ENCODE data around the gene VTI1B. TPM values are rescaled to one million over a fixed set of nuclear protein-coding genes. Genes with fewer than 3 reads are reported as not detected.

Gene VTI1B
- total RNA-seq, 1 experiment from 2014 or later = 57.5 TPM

DNA sequence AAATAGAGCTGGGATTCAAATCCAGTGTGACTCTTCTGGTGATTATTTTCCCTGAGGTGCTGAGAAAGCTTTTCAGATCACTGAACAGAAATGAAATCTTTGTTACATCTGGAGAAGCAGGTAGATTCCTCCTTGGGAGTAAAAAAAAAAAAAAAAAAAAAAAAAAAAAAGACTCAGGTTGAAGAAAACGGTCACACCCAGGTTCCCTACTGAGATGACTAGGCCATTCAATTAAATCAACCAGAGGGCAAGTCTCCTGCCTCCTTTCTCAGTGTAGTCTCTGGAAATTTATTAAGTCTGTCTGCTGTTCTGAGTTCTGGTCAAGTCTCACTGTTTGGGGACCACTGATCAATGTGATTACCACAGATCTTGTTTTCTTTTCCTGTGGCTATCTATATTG, 30.7 kb downstream of the VTI1B start:
- CTCF ChIA-PET = interaction anchor here (0.6 to 1.9 kb wide), 6 partner anchors 9 to 59 kb away, joined by 3 to 14 read pairs (median 6); no protein-coding TSS in a partner anchor
- POLR2A ChIA-PET = interaction anchor here (0.6 to 1.5 kb wide), 10 partner anchors 8 to 61 kb away, joined by 3 to 7 read pairs (median 3); partner anchors contain the start of genes ARG2, PIGH and RDH11
- no TSS peak for BruUV-seq (replicated peaks)
- DNase-seq (ENCODE audit: unreplicated experiment) = no peak
- intact Hi-C loops (cut with micrococcal nuclease) = no loop called here
- Mint-ChIP-seq H3K4me3 (ENCODE audit: unreplicated experiment) (no peak overlapping the region), H3K9me3 (ENCODE audit: unreplicated experiment) (no peaks in the 10 kb centered on the region), H3K36me3 (ENCODE audit: insufficient read depth, unreplicated experiment) (peaks cover 31% of the 10 kb centered on the region), H3K27me3 (ENCODE audit: insufficient read depth, unreplicated experiment) (no peaks in the 10 kb centered on the region), H3K4me1 (ENCODE audit: insufficient read depth, unreplicated experiment) (peaks cover 5% of the 10 kb centered on the region), H3K27ac (ENCODE audit: low read depth, unreplicated experiment) (no peak overlapping the region)
- TF ChIP-seq, protein P1, sequence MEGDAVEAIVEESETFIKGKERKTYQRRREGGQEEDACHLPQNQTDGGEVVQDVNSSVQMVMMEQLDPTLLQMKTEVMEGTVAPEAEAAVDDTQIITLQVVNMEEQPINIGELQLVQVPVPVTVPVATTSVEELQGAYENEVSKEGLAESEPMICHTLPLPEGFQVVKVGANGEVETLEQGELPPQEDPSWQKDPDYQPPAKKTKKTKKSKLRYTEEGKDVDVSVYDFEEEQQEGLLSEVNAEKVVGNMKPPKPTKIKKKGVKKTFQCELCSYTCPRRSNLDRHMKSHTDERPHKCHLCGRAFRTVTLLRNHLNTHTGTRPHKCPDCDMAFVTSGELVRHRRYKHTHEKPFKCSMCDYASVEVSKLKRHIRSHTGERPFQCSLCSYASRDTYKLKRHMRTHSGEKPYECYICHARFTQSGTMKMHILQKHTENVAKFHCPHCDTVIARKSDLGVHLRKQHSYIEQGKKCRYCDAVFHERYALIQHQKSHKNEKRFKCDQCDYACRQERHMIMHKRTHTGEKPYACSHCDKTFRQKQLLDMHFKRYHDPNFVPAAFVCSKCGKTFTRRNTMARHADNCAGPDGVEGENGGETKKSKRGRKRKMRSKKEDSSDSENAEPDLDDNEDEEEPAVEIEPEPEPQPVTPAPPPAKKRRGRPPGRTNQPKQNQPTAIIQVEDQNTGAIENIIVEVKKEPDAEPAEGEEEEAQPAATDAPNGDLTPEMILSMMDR (IDR thresholded peaks at IDR 0.05; ENCODE audit: unreplicated experiment) = no peak

DNA sequence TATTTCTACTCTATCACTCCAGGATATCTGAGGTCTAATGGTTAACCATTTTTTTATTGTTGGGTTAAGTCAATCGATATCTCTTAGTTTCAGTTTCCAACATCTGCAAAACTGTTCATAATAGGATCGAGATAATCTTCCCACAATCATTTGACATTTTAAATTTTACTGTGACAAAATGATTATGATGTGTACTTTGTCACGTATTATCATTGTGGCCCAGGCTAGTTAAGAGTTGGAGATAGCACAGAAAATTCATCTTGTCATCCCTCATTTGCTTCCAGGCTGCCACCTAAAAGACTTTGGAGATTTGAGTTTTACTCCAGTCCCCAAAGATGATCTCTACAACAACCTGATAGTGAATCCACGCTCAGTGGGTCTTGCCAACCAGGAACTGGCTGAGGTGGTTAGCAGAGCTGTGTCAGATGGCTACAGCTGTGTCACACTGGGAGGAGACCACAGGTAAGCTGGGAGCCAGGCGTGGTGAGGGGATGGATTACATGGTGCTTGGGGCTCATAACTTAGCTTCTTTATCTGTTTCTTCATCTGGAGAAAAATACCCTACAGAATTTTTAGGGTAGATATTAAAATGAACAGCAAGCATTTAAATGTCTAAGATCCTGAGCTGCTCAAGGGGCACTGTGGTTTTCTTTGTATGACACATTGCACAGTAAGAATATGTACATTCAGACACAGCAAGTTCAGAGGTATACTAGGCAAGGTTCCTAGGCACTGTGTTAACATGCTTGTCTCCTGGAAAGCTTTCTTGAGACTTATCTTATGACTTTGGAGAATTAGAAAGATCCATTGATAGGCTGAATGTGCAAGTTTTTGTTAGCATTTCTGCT, 32.3 kb downstream of the VTI1B start:
- Mint-ChIP-seq H3K27ac (ENCODE audit: low read depth, unreplicated experiment) (no peak overlapping the region), H3K36me3 (ENCODE audit: insufficient read depth, unreplicated experiment) (peaks cover 20% of the 10 kb centered on the region), H3K4me1 (ENCODE audit: insufficient read depth, unreplicated experiment) (peaks cover 5% of the 10 kb centered on the region), H3K4me3 (ENCODE audit: unreplicated experiment) (no peak overlapping the region), H3K27me3 (ENCODE audit: insufficient read depth, unreplicated experiment) (no peaks in the 10 kb centered on the region), H3K9me3 (ENCODE audit: unreplicated experiment) (no peaks in the 10 kb centered on the region)
- intact Hi-C loops (cut with micrococcal nuclease) = no loop called here
- no TSS peak for BruUV-seq (replicated peaks)
- CTCF ChIA-PET = interaction anchor here (1.2 kb wide), 1 partner anchor 23 kb away, joined by 3 read pairs; no protein-coding TSS in a partner anchor
- no peak for DNase-seq (ENCODE audit: unreplicated experiment)
- TF ChIP-seq, protein P1 (IDR thresholded peaks at IDR 0.05; ENCODE audit: unreplicated experiment) = no peak
- POLR2A ChIA-PET = interaction anchor here (1.0 to 1.7 kb wide), 3 partner anchors 14 to 109 kb away, joined by 3 to 4 read pairs (median 3); partner anchors contain the start of gene PLEKHH1

- Mint-ChIP-seq H3K27ac (ENCODE audit: low read depth, unreplicated experiment) (no peak overlapping the region), H3K36me3 (ENCODE audit: insufficient read depth, unreplicated experiment) (peaks cover 13% of the 10 kb centered on the region), H3K9me3 (ENCODE audit: unreplicated experiment) (no peaks in the 10 kb centered on the region), H3K27me3 (ENCODE audit: insufficient read depth, unreplicated experiment) (no peaks in the 10 kb centered on the region), H3K4me3 (ENCODE audit: unreplicated experiment) (no peak overlapping the region), H3K4me1 (ENCODE audit: insufficient read depth, unreplicated experiment) (peaks cover 8% of the 10 kb centered on the region)
- ChIA-PET CTCF (interaction anchor here (1.2 kb wide), 1 partner anchor 23 kb away, joined by 3 read pairs; no protein-coding TSS in a partner anchor), POLR2A (interaction anchor here (1.6 to 1.7 kb wide), 2 partner anchors 14 to 108 kb away, joined by 3 to 4 read pairs; partner anchors contain the start of gene PLEKHH1)
- TF ChIP-seq, protein P1 (IDR thresholded peaks at IDR 0.05; ENCODE audit: unreplicated experiment) = no peak
- no peak for DNase-seq (ENCODE audit: unreplicated experiment)
- BruUV-seq (replicated peaks) = no TSS peak
- intact Hi-C loops (cut with micrococcal nuclease) = no loop called here
Observed at GRCh38 chr14:67641480-67641879, 33.0 kb downstream of the VTI1B start.

DNA sequence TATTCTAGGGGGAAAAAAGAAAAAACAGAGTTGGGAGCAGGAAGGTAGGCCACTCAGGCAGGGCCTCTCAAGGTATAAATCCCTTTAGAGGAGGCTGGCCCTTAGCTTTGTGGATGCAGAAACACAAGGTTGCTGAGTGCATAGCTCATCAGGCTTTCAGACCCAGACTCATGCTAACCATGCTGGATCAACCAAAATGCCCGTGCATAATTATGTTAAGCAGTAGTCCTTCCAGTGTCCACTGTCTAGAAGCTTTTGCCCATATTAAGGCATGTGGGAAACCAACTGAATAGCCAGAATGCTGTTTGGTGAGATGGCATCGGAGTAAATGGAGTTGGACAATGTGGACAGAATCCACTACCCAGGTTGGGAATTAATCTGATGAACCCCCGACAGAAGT, 35.8 kb downstream of the VTI1B start:
- Mint-ChIP-seq H3K27ac (ENCODE audit: low read depth, unreplicated experiment) (no peak overlapping the region), H3K36me3 (ENCODE audit: insufficient read depth, unreplicated experiment) (peaks cover 6% of the 10 kb centered on the region)

More for the DNA sequence above, 35.8 kb downstream of the VTI1B start:
- no peaks in the 10 kb centered on the region for H3K9me3 Mint-ChIP-seq (ENCODE audit: unreplicated experiment)
- CTCF ChIA-PET = no interaction called here
- POLR2A ChIA-PET = interaction anchor here (0.7 kb wide), 1 partner anchor 19 kb away, joined by 3 read pairs; no protein-coding TSS in a partner anchor
- DNase-seq (ENCODE audit: unreplicated experiment) = no peak
- H3K4me3 Mint-ChIP-seq (ENCODE audit: unreplicated experiment) = no peak overlapping the region
- intact Hi-C loops (cut with micrococcal nuclease) = no loop called here
- no peaks in the 10 kb centered on the region for H3K27me3 Mint-ChIP-seq (ENCODE audit: insufficient read depth, unreplicated experiment)
- peaks cover 13% of the 10 kb centered on the region for H3K4me1 Mint-ChIP-seq (ENCODE audit: insufficient read depth, unreplicated experiment)
- BruUV-seq (replicated peaks) = no TSS peak
- TF ChIP-seq, protein P1 (IDR thresholded peaks at IDR 0.05; ENCODE audit: unreplicated experiment) = no peak
